GM23338 (cell line): ENCODE measurements around the gene TEX10.

Experiments
- CREB1 ChIP-seq: fragments of 250-450 bp; sonication (Bioruptor Pico); IDR thresholded peaks from 2 replicates; pipeline ENCODE4 v1.5.0; 2020; ENCODE audit warnings: low read depth, mild to moderate bottlenecking, moderate library complexity
- CTCF ChIP-seq, 2 experiments: fragments of 200-600 bp in 1 of 2; sonication (generic) in 1 of 2; conservative IDR thresholded peaks; 2 replicates each; pipeline versions ENCODE4 v1.5.1 to v1.6.1; 2016 to 2017; ENCODE audit warnings: antibody characterized with exemption in 2 of 2, low read depth in 2 of 2, mild to moderate bottlenecking in 2 of 2, moderate library complexity in 1 of 2
- EZH2 ChIP-seq: fragments of 200-600 bp; sonication (generic); IDR thresholded peaks from one replicate; pipeline ENCODE4 v1.8.0; 2017; ENCODE audit warnings: antibody characterized with exemption, mild to moderate bottlenecking, low read depth; ENCODE audit not compliant: unreplicated experiment
- NANOG ChIP-seq: IDR thresholded peaks from 2 replicates; pipeline ENCODE4 v1.6.1; 2016; ENCODE audit warnings: antibody characterized with exemption, borderline replicate concordance
- ZNF114 ChIP-seq: fragments of 250-450 bp; sonication (Bioruptor Pico); IDR thresholded peaks from 2 replicates; pipeline ENCODE4 v1.5.0; 2020; ENCODE audit warnings: mild to moderate bottlenecking, moderate library complexity
- ZNF331 ChIP-seq: fragments of 250-450 bp; sonication (Bioruptor Pico); IDR thresholded peaks from 2 replicates; pipeline ENCODE4 v1.5.0; 2020; ENCODE audit warnings: low read depth, mild to moderate bottlenecking, moderate library complexity

- TF ChIP-seq CTCF (conservative IDR thresholded peaks at IDR 0.05; ENCODE audit: low read depth in 2 of 2), result no peak
- TF ChIP-seq ZNF331, result no peak
- TF ChIP-seq ZNF114 (CRISPR knock-in tag), result no peak
- no peak for TF ChIP-seq NANOG
- TF ChIP-seq EZH2, result no peak
- TF ChIP-seq CREB1, result no peak
Observed at GRCh38 chr9:100290714-100291113, 62.0 kb downstream of the TEX10 start.
